Fibroblast of mammary gland (primary cell): ENCODE measurements around the gene PITX1.

Experiments
- DNase-seq: peaks from one replicate; pipeline ENCODE4 v3.0.0-alpha.2; 2010; ENCODE audit warnings: low read depth
- H3K4me3 ChIP-seq: 2 replicates; pipeline ENCODE4 v1.5.1; 2011; ENCODE audit warnings: low read depth, mild to moderate bottlenecking, low read length, moderate library complexity; ENCODE audit not compliant: control insufficient read depth
- CTCF ChIP-seq: conservative IDR thresholded peaks from 2 replicates; pipeline ENCODE4 v1.5.1; 2011; ENCODE audit warnings: low read depth, low read length, inconsistent platforms; ENCODE audit not compliant: control insufficient read depth, insufficient read depth

PITX1 gene

GRCh38 chr5:135039271-135040033 is 5.4 kb upstream of the PITX1 start:
- H3K4me3 ChIP-seq: no peak overlapping the region
- TF ChIP-seq CTCF: no peak
- no peak for DNase-seq

GRCh38 chr5:135038813-135039270 is 4.8 kb upstream of the PITX1 start:
- no peak for TF ChIP-seq CTCF
- DNase-seq: no peak
- H3K4me3 ChIP-seq: no peak overlapping the region

- H3K4me3 ChIP-seq: no peak overlapping the region
- DNase-seq: no peak
- TF ChIP-seq CTCF: no peak
These were observed 4.3 kb upstream of the PITX1 start for GRCh38 chr5:135038205-135038812.

GRCh38 chr5:135037519-135038204 is 3.6 kb upstream of the PITX1 start:
- no peak for TF ChIP-seq CTCF
- no peak for DNase-seq
- no peak overlapping the region for H3K4me3 ChIP-seq

GRCh38 chr5:135036405-135036804 is 2.4 kb upstream of the PITX1 start:
- H3K4me3 ChIP-seq: no peak overlapping the region
- TF ChIP-seq CTCF: no peak
- no peak for DNase-seq

- no peak for TF ChIP-seq CTCF
- DNase-seq: no peak
- H3K4me3 ChIP-seq: no peak overlapping the region
These were observed 1.6 kb upstream of the PITX1 start for GRCh38 chr5:135035678-135036030.
